IPS-18c (cell line): ENCODE results near the gene TMEM164.

Experiments
- H3K4me3 ChIP-seq: 2 replicates; pipeline ENCODE4 v1.7.0; 2013; ENCODE audit warnings: low read depth, mild to moderate bottlenecking, low read length, moderate library complexity; ENCODE audit not compliant: insufficient read depth
- H3K9me3 ChIP-seq: one replicate; pipeline ENCODE4 v1.6.1; 2013; ENCODE audit warnings: mild to moderate bottlenecking, low read length, moderate library complexity; ENCODE audit not compliant: control insufficient read depth, insufficient read depth

TMEM164 gene

GRCh38 chrX:110163488-110163887, 160.6 kb downstream of the TMEM164 start:
- no peak overlapping the region for H3K4me3 ChIP-seq
- H3K9me3 ChIP-seq = no peaks in the 10 kb centered on the region

- H3K9me3 ChIP-seq = no peaks in the 10 kb centered on the region
- no peak overlapping the region for H3K4me3 ChIP-seq
Observed at GRCh38 chrX:110167952-110168451, 165.1 kb downstream of the TMEM164 start.

- no peak overlapping the region for H3K4me3 ChIP-seq
- H3K9me3 ChIP-seq = no peaks in the 10 kb centered on the region
Observed at GRCh38 chrX:110168585-110168984, 165.7 kb downstream of the TMEM164 start.

- no peaks in the 10 kb centered on the region for H3K9me3 ChIP-seq
- no peak overlapping the region for H3K4me3 ChIP-seq
Observed at GRCh38 chrX:110170029-110170428, 167.1 kb downstream of the TMEM164 start.

GRCh38 chrX:110171442-110171841, 168.5 kb downstream of the TMEM164 start:
- H3K9me3 ChIP-seq = no peaks in the 10 kb centered on the region
- no peak overlapping the region for H3K4me3 ChIP-seq

- H3K9me3 ChIP-seq = no peaks in the 10 kb centered on the region
- no peak overlapping the region for H3K4me3 ChIP-seq
Observed at GRCh38 chrX:110172215-110172614, 169.3 kb downstream of the TMEM164 start.

- H3K9me3 ChIP-seq = no peaks in the 10 kb centered on the region
- H3K4me3 ChIP-seq = no peak overlapping the region
Observed at GRCh38 chrX:110173192-110174175, 170.6 kb downstream of the TMEM164 start.

- no peaks in the 10 kb centered on the region for H3K9me3 ChIP-seq
Observed at GRCh38 chrX:110175146-110175545, 172.2 kb downstream of the TMEM164 start.

GRCh38 chrX:110175696-110176095, 172.8 kb downstream of the TMEM164 start:
- Histone ChIP-seq H3K9me3 (no peaks in the 10 kb centered on the region), H3K4me3 (no peak overlapping the region)

More at GRCh38 chrX:110175146-110175545, 172.2 kb downstream of the TMEM164 start:
- H3K4me3 ChIP-seq = no peak overlapping the region

- Histone ChIP-seq H3K9me3 (no peaks in the 10 kb centered on the region), H3K4me3 (no peak overlapping the region)
Observed at GRCh38 chrX:110178179-110178865, 175.4 kb downstream of the TMEM164 start.

GRCh38 chrX:110180176-110180927, 177.4 kb downstream of the TMEM164 start:
- H3K9me3 ChIP-seq = no peaks in the 10 kb centered on the region
- no peak overlapping the region for H3K4me3 ChIP-seq

- Histone ChIP-seq H3K4me3 (no peak overlapping the region), H3K9me3 (no peaks in the 10 kb centered on the region)
Observed at GRCh38 chrX:110180928-110181310, 178.0 kb downstream of the TMEM164 start.

- H3K9me3 ChIP-seq = no peaks in the 10 kb centered on the region
Observed at GRCh38 chrX:110181459-110182137, 178.7 kb downstream of the TMEM164 start.

GRCh38 chrX:110182362-110182761, 179.4 kb downstream of the TMEM164 start:
- Histone ChIP-seq H3K9me3 (no peaks in the 10 kb centered on the region), H3K4me3 (no peak overlapping the region)

More at GRCh38 chrX:110181459-110182137, 178.7 kb downstream of the TMEM164 start:
- H3K4me3 ChIP-seq = no peak overlapping the region

GRCh38 chrX:110182865-110183264, 180.0 kb downstream of the TMEM164 start:
- Histone ChIP-seq H3K9me3 (no peaks in the 10 kb centered on the region), H3K4me3 (no peak overlapping the region)

GRCh38 chrX:110183314-110183713, 180.4 kb downstream of the TMEM164 start:
- no peak overlapping the region for H3K4me3 ChIP-seq
- no peaks in the 10 kb centered on the region for H3K9me3 ChIP-seq
